ENCODE data around the gene MSRB2. TPM values are rescaled to one million over a fixed set of nuclear protein-coding genes. Genes with fewer than 3 reads are reported as not detected.
"Not testable (repeated sequence)": the region's sequence is repeated elsewhere in the genome, so short reads cannot be mapped to it uniquely, and the experiment has no call there.

The MSRB2 gene
- total RNA-seq, 1 donor from 2014 or later, result 4.1 TPM

GRCh38 chr10:23060918-23061317 lies 34.5 kb upstream of the MSRB2 start:
- ATAC-seq (ENCODE audit: low read depth) (no peak), DNase-seq (no peak)
- Mint-ChIP-seq H3K27me3 (peaks cover 9% of the 10 kb centered on the region), H3K36me3 (ENCODE audit: low read depth) (no peaks in the 10 kb centered on the region), H3K27ac (no peak overlapping the region), H3K4me3 (no peak overlapping the region), H3K9me3 (peaks cover 6% of the 10 kb centered on the region), H3K4me1 (no peaks in the 10 kb centered on the region)
- no peak for TF ChIP-seq CTCF (IDR thresholded peaks at IDR 0.05)
- intact Hi-C loops (cut with micrococcal nuclease), result no loop called here
- POLR2A ChIA-PET, result no interaction called here
- CTCF ChIA-PET, result no interaction called here

- Mint-ChIP-seq H3K27ac (no peak overlapping the region), H3K9me3 (peaks cover 6% of the 10 kb centered on the region), H3K4me1 (no peaks in the 10 kb centered on the region), H3K36me3 (ENCODE audit: low read depth) (no peaks in the 10 kb centered on the region), H3K4me3 (no peak overlapping the region), H3K27me3 (peaks cover 4% of the 10 kb centered on the region)
- CTCF ChIA-PET, result no interaction called here
- POLR2A ChIA-PET, result no interaction called here
- no peak for ATAC-seq (ENCODE audit: low read depth)
- intact Hi-C loops (cut with micrococcal nuclease), result no loop called here
- no peak for TF ChIP-seq CTCF (IDR thresholded peaks at IDR 0.05)
- no peak for DNase-seq
These were observed 32.1 kb upstream of the MSRB2 start for GRCh38 chr10:23063045-23063972.

- DNase-seq (no peak), ATAC-seq (ENCODE audit: low read depth) (no peak)
- H3K4me1 Mint-ChIP-seq, result no peaks in the 10 kb centered on the region
- H3K27me3 Mint-ChIP-seq, result peaks cover 6% of the 10 kb centered on the region
- no peak overlapping the region for H3K27ac Mint-ChIP-seq
- ChIA-PET CTCF (no interaction called here), POLR2A (no interaction called here)
- peaks cover 4% of the 10 kb centered on the region for H3K9me3 Mint-ChIP-seq
- H3K4me3 Mint-ChIP-seq, result no peak overlapping the region
- TF ChIP-seq CTCF (IDR thresholded peaks at IDR 0.05), result no peak
- no peaks in the 10 kb centered on the region for H3K36me3 Mint-ChIP-seq (ENCODE audit: low read depth)
- intact Hi-C loops (cut with micrococcal nuclease), result no loop called here
These were observed 31.2 kb upstream of the MSRB2 start for GRCh38 chr10:23063973-23064812.

GRCh38 chr10:23064813-23065114 lies 30.6 kb upstream of the MSRB2 start:
- CTCF ChIA-PET, result not testable (repeated sequence)

GRCh38 chr10:23065181-23065948 lies 30.0 kb upstream of the MSRB2 start:
- intact Hi-C loops (cut with micrococcal nuclease), result no loop called here
- Mint-ChIP-seq H3K27me3 (peaks cover 6% of the 10 kb centered on the region), H3K9me3 (no peaks in the 10 kb centered on the region), H3K27ac (no peak overlapping the region), H3K4me3 (no peak overlapping the region), H3K4me1 (no peaks in the 10 kb centered on the region), H3K36me3 (ENCODE audit: low read depth) (no peaks in the 10 kb centered on the region)
- DNase-seq (no peak), ATAC-seq (ENCODE audit: low read depth) (no peak)
- ChIA-PET CTCF (interaction anchor here (0.6 kb wide), 1 partner anchor 22 kb away, joined by 3 read pairs; no protein-coding TSS in a partner anchor), POLR2A (no interaction called here)
- no peak for TF ChIP-seq CTCF (IDR thresholded peaks at IDR 0.05)

More at GRCh38 chr10:23064813-23065114, 30.6 kb upstream of the MSRB2 start:
- intact Hi-C loops (cut with micrococcal nuclease); H3K27me3 Mint-ChIP-seq; H3K27ac Mint-ChIP-seq; H3K4me1 Mint-ChIP-seq; POLR2A ChIA-PET; ATAC-seq (ENCODE audit: low read depth); H3K4me3 Mint-ChIP-seq; H3K9me3 Mint-ChIP-seq; H3K36me3 Mint-ChIP-seq (ENCODE audit: low read depth); DNase-seq: not testable (repeated sequence)
